GM10266 (cell line): ENCODE data around the gene EIF1AD.

Source experiments
- DNase-seq: peaks from one replicate; pipeline ENCODE4 v3.0.0; 2012; ENCODE audit errors: extremely low spot score
- CTCF ChIP-seq: IDR thresholded peaks from 2 replicates; pipeline ENCODE4 v1.5.1; 2012; ENCODE audit warnings: mild to moderate bottlenecking, low read depth; ENCODE audit not compliant: control insufficient read depth, insufficient read depth; ENCODE audit errors: missing control alignments

Gene EIF1AD

GRCh38 chr11:65981101-65981740 is 20.7 kb downstream of the EIF1AD start:
- no peak for TF ChIP-seq CTCF
- no peak for DNase-seq

- DNase-seq, result no peak
- no peak for TF ChIP-seq CTCF
These were observed 22.6 kb downstream of the EIF1AD start for GRCh38 chr11:65979261-65979759.

- no peak for TF ChIP-seq CTCF
- DNase-seq, result no peak
These were observed 23.3 kb downstream of the EIF1AD start for GRCh38 chr11:65978391-65979238.

- TF ChIP-seq CTCF, result no peak
- DNase-seq, result no peak
These were observed 24.2 kb downstream of the EIF1AD start for GRCh38 chr11:65977621-65978390.

GRCh38 chr11:65976216-65977176 is 25.5 kb downstream of the EIF1AD start:
- DNase-seq, result no peak
- no peak for TF ChIP-seq CTCF

- DNase-seq, result no peak
These were observed 26.2 kb downstream of the EIF1AD start for GRCh38 chr11:65975771-65976170.

More at GRCh38 chr11:65975771-65976170, 26.2 kb downstream of the EIF1AD start:
- no peak for TF ChIP-seq CTCF
